Anterior cingulate cortex (tissue), 58 donors: Measurements from ENCODE around the gene CRB1.

Experiments
- DNase-seq, 58 donors: peaks; one replicate each; lab custom pipeline; 2025; lab: John Stamatoyannopoulos, UW

Gene CRB1

DNA sequence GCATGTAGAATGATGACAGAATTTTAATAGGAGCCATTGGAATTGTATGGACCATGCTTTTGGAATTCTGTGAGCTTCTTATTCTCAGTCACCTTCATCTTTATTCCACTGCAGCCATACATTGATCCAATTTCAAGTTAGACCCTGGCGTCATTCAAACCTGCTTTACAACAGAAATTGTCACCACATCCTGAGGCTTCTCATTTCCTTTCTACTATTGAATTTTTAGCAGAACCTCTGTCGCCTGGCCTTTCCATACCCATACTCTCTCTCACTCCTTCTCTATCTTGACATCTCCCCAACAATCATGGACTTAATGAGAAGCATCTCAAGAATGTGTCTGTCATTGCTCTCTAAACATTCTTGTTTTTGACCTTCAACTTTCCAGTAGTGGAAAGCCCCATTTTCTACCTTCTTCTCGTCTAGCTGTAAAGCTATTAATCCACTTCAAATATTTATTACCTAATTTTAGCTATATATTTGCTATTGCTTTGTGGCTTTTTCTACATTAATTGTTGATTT is 74.1 kb downstream of the CRB1 start:
- DNase-seq: no peak

DNA sequence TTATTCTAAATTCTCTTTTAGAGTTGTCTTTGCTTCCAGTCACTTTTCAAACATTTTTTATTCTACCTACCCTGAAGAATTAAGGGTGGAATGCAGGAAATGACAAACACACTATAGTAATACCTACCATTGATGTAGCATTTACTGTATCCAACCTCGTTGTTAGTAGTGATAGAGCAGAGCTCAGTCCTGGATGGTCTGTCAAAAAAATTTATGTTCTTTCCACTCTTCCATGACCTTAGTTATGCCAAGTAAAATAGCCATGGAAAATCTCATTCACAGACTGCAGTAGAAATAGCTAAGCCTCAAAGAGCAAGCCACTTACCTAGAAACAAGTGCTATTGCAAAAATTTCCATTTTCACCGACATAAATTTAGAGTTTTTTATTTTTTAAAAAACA is 74.6 kb downstream of the CRB1 start:
- DNase-seq: no peak

DNA sequence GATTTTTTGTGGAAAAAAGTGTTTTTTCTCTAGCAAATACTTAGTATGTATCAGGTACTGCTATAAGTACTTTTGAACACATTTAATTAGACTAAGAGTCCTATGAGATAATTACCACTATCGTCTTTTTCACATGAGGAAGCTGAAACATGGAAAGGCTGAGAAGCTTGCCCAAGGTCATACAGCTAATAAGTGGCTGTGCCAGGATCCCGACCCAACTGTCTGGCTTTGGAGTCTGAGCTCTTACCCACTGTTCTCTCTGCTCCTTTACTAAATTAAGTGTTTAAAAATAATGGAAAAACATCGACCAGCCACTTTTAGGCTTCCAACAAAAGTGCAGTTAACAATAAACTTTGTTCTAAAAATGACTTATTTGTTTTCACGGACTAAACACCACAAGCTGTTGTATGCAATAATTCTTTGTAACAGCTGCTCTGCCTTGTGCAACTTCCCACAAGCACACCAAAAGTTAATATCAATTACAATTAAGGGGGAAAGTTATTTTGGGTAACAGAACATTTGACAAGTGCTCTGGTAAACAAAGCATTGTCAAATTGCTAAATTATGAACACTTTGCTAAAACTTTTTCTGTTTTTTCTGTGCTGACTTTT is 75.7 kb downstream of the CRB1 start:
- no peak for DNase-seq

DNA sequence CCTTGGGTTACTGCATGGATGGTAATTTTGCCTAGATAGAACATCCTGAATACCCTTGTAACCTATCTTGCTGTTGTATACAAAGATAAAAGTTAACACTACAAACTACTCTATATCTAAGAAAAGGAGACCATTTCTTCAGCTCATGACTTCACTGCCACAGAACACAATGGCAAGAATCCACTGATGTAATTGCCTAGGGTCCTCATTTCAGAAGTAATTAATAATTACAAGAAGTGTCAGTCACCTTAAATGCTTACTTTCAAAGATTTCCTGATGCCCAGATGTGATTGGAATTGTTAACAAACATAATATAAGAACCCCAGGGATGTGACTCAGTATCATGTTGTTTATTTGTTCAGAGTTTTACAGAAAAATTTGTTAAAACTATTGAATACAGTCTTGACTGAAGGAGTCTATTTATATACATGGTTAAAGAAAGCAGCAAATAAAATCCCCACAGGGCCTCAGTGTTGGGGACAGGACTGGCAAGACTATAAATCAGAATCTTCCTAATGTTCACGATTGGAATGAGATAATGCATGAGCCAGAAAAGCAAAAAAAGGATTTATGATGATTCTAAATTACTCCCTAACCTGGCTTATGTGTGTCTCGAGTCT is 83.9 kb downstream of the CRB1 start:
- DNase-seq: no peak

DNA sequence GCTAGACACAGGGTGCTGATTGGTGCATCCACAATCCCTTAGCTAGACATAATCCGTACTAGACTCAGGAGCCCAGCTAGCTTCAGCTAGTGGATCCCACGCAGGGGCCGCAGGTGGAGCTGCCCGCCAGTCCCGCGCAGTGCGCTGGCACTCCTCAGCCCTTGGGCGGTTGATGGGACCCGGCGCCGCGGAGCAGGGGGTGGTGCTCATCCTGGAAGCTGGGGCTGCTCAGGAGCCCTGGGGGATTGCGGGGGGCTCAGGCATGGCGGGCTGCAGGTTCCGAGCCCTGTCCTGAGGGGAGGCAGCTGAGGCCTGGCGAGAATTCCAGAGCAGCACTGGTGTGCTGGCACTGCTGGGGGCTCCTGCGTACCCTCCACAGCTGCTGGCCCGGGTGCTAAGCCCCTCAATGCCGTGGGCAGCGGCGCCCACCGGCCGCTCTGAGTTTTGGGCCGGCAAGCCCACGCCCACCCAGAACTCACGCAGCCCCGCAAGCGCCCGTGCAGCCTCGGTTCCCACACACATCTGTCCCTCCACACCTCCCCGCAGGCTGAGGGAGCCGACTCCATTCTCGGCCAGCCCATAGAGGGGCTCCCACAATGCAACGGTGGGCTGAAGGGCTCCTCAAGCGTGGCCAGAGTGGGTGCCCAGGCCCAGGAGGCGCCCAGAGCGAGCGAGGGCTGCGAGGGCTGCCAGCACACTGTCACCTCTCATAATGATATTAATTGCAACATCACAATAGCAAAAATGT is 87.4 kb downstream of the CRB1 start:
- no peak for DNase-seq

DNA sequence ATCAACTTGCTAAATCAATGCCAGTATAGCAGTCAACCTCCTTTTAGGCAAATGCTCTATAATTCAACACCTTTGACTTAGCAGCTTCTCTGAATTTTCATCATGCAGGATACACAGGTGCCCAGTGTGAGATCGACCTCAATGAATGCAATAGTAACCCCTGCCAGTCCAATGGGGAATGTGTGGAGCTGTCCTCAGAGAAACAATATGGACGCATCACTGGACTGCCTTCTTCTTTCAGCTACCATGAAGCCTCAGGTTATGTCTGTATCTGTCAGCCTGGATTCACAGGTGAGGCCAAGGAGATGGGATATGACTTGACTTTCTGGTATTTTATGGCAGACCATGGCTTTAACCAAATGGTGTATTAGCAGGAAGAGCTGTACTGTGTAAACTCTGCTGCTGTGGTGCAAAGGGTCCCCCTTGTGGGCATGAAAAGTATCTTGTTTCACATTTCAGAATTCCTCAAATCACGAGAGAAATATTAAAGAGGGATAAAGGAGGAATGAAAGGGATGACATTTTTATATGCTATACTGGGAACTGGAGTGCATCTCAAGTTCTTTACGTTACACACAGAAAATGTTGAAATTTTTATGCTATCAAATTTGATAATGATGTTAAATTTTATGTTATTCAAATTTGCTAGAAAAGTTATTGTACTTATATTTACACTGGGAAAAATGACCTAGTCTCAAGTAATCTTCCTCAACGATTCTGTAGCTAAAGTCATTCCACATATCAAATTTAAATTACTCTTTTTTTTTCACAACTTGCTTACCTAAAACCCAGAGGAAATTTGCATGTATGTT is 88.9 kb downstream of the CRB1 start:
- peak in 3 of 58 donors; percentile 3 to 23 (median 13) for DNase-seq

DNA sequence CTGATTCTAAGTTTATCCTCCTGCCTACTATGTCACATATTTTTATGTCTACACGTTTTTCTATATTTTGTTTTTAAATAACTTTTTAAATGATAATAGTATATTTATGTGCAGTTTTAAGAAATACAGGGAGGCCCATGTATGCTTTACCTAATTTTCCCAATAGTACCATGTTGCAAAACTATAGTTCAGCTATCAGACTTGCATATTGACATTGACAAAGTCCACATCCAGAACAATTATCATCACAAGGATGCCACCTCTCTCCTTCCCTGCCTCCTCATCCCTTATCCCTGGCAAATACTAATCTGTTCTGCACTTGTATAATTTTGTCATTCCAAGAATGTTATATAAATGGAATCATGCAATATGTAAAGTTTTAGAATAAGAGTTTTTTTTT is 90.9 kb downstream of the CRB1 start:
- DNase-seq: no peak

DNA sequence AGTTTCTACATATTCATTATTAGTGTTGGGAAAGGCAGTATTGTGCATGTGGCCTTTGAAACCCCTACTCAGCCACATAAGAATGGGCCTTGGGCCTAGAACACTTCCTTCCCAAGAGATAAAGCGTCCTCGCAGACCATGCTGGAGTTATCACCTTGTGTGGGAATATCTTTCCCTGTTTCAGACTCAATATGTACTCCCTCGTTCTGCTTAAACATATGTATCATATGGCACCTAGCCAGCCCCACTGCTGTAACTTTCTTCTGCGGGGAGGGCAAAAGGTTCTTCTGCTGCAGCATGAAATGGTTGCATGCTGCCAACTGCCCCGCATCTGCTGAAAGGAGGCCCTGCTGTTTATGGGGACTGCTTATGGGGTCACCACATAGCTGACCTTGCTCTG is 92.0 kb downstream of the CRB1 start:
- peak in 4 of 58 donors; percentile 2 to 7 (median 2) for DNase-seq

DNA sequence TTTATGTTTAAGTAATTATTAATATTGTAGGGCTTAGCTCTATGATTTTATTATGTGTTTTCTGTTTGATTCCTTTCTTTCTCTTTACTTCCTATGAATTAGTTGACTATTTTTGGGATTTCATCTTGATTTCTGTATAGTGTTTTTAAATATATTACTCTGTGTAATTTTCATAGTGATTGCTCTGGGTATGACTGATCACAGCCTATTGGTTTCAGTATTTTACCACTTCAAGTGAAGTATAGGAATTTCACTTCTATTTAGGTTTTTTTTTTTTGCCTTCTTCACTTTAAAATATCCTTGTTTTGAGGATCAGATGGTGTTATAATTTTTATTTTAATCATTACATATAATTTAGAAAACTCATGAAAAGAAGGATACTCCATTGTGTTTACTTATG is 94.8 kb downstream of the CRB1 start:
- no peak for DNase-seq

DNA sequence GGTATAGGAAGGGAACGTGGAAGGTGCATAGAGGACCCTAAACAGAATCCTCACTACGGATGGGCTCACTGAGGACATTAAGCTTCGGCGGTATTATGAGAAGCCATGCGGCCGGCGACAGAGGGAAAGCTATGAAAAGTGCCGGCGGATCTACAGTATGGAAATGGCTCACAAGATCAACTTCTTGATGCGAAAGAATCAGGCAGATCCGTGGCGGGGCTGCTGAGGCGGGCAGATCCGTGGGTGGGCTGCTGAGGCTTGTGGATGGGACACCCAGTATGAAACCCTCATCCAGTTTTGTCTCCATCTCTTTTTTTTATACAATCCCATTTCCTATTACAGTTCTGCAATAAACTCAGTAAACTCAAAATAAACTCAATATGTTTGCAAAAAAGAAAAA is 95.8 kb downstream of the CRB1 start:
- DNase-seq: no peak

DNA sequence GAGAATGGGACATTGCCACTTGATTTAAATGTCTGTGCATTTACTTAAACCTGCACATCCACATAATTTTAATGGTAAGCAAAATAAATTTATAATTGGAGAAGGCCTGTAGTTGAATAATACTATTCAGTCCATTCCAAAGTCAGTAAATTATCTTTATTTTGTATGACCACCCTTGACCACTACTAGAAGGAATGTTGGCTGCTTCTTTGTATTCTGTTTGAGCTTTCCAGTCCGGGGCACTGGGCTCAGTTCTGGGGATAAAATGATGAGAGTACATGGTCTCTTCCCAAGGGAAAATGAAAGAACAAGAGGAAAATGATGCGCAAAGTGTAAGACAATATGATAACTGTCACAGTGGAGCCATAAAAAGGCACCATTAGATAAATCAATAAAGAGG is 98.9 kb downstream of the CRB1 start:
- no peak for DNase-seq

DNA sequence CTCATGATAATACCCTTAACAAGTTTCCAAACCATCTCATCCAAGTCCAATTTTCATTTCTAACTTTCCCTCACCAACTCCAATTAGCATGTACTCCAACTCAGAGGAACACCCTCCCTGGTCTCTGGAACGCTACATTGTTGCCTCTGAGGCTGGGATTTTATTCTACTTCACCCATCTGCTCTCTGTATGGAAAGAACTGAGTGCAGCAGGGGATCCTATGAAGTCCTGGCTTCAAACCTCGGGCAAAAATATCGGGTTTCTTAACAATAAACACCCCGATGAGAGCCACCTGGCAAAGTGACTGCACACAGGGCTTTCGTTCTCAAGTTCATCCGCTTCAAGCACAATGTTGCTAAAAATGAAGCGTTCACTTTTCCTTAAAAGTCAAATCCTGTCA is 99.6 kb downstream of the CRB1 start:
- DNase-seq: no peak

DNA sequence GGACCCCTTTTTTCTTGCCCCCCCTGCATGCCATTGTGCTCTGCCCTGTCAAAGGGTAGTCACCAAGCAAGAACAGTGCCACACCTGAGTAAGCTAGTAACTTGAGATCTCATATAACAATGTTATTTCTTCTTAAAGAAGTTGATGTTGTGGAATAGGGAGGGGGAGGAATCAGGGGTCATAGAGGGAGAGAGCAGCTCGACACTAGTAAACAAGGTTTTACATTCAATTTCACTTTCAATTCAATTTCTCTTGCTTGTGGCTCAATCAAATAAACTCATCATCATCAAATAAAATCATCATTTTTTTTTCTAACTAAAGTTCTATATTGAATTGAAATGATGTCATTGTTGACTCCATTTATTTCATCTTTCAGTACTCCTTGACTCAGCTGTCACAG is 106.4 kb downstream of the CRB1 start:
- DNase-seq: no peak

DNA sequence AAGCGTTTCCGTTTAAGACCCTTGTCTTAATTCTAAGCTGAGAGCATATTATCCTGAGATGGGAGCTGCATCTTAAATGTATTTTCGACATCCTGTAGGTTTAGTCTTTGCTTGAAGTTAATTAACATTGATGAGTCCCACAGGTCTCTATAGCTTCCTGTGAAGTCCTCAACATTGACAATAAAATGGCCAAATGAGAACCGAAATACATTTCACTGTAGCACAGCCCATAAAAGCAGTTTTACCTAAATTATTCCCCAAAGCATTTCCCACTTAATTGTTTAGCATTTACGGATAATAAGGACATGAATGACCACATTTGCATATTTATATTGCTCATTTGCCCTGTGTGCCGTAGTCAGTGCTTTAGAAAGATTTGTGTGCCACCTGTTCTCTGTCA is 116.4 kb downstream of the CRB1 start:
- DNase-seq: no peak

DNA sequence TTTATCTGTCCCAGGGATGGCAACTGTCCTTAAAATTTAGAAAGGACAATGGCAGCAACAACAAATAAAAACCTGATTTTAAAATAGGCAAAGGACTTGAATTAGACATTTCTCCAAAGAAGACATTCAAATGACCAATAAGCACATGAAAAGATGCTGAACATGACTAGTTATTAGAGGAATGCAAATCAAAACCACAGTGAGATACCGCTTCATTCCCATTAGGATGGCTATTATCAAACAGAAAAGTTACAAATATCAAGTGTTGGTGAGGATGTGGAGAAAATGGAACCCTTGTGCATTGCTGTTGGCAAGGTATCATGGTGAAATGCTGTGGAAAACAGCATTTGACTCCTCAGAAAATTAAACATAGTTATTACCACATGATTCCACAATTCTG is 120.7 kb downstream of the CRB1 start:
- DNase-seq: no peak

DNA sequence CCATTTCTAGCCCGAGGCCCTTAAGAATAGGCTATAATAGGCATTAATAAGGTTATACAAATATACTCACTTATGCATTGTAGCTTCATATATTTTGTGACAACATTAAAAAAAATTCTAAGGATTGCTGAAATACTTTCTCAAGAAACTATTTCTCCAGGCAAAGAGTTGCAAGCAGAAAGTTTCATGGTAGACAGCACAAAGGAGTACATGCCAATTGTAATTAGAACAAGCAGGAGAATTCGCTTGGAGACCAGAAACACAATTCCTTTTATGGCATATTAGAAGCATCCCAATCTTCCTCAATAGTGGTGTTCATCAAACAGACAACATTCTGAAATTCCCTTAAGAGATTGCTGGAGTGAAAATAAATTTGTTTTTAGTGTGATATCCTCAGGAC is 122.8 kb downstream of the CRB1 start:
- no peak for DNase-seq

DNA sequence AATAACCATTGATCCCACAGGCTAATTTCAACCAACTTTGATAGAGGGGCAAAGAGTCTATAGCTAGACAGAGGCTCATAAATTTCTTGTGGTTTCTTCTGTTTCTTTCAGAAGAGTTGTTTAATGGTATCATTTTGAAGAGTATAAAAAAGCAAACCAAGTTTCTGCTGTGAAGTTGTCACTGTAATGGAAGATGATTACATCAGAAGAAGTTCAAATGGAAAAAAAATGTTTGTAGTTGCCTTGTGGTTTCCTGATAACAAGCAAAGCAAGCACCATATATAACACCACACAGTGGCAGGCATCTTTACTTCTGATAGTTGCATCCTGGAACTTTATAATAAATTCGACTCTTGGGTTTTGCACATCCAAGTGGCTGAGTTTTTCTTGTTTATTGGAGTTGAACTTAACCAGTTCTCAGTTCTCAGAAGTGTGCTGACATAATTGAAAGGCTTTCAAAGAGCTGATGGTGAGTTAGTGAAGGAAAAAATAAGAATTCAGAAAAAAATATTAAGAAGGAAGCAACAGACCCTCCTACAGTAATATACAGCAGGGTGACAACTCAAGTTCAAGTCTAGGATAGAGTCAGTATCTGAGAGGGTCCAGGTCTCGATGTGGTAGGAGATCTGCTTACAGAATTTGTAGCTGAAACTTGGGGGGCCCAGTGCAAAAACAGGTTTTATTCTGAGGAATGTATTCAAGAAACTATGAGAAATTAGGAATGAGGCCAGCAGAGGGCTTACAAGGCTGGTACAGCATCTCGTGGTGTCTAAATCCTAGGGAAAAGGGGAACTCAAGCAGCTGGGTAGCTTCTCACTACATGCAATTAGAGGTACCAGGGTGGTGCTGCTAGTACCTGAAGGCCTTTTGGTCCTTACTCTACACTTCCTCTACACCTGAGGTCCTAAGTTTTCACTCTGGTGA is 123.5 kb downstream of the CRB1 start:
- no peak for DNase-seq

DNA sequence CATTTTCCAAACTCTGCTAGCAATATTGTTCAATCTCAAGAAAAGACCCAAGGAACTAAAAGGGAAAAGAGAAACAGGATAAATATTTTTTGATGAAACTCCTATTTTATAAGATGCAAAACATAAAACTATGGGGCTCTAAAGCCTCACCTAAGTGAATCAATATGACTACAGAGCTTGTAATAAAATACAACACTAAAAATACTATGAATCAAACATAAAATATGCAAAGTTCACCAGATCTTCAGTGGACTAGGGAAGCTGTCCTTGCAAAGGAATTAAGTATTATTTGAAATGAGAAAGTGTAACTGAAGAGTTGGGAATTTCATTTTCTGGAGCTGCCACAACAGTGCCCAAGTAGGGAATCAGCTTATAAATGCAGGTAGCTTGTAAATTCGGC is 124.5 kb downstream of the CRB1 start:
- no peak for DNase-seq

DNA sequence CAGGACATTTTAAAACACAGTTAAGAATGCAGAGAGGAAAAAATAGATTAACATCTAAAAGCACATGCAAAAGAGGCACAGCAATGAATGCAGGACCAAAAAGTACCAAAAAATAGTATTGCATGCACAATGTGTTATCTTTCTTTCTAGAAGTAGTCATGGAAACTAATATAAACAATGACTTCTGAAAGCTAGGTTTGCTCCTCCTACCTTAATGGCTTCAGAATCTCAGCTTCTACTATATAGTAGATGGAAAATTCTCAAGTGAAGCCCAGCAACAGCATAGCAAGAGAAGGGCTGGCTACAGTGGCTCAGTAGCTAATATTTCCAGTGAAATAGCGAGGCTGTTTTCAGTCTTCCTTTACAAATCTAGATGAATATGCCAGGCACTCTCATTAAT is 125.1 kb downstream of the CRB1 start:
- no peak for DNase-seq

DNA sequence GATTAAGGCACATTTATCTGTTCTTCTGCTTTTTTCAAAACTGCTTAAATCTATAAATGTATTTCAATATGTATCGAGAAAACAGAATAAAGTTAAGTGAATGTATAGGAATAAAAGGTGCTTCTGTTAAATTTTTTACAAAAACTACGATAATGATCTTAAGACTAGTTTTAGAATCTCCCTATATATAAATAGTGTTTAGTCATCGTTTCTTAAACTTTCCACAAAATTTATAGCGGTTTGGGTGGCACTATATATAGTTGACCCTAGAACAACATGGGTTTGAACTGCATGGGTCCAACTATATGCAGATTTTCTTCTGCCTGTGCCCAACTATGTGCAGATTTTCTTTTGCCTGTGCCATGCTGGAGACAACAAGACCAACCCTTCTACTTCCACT is 125.7 kb downstream of the CRB1 start:
- DNase-seq: no peak
